ENCODE results near the gene BIN1. TPM values are rescaled to one million over a fixed set of nuclear protein-coding genes. Genes with fewer than 3 reads are reported as not detected.

The BIN1 gene
- polyA plus RNA-seq, 1 donor from 2014 or later = 61.9 TPM

GRCh38 chr2:127045792-127046501, 61.0 kb downstream of the BIN1 start:
- no peak overlapping the region for H2AFZ ChIP-seq (ENCODE audit: low read depth, low read length)
- H3K27me3 ChIP-seq (ENCODE audit: insufficient read depth, low read depth, low read length) = no peaks in the 10 kb centered on the region
- H3K27ac ChIP-seq (ENCODE audit: low read length) = no peak overlapping the region
- H3K36me3 ChIP-seq (ENCODE audit: insufficient read depth, low read length) = no peaks in the 10 kb centered on the region
- no peaks in the 10 kb centered on the region for H3K79me2 ChIP-seq (replicated peaks; ENCODE audit: insufficient read depth, low read length)
- no peaks in the 10 kb centered on the region for H3K9me2 ChIP-seq (ENCODE audit: insufficient read depth, low read length)
- no peak overlapping the region for H3K4me2 ChIP-seq (ENCODE audit: low read length)
- no peak overlapping the region for H3K4me3 ChIP-seq (ENCODE audit: low read length)
- no peaks in the 10 kb centered on the region for H4K20me1 ChIP-seq (ENCODE audit: insufficient read depth)
- H3F3A ChIP-seq (ENCODE audit: insufficient read depth, low read length, poor library complexity, severe bottlenecking) = no peaks in the 10 kb centered on the region
- no peak overlapping the region for H3K9ac ChIP-seq (ENCODE audit: low read length)
- no peak for TF ChIP-seq SMC3 (conservative IDR thresholded peaks at IDR 0.05; ENCODE audit: poor library complexity)
- TF ChIP-seq, protein P1, sequence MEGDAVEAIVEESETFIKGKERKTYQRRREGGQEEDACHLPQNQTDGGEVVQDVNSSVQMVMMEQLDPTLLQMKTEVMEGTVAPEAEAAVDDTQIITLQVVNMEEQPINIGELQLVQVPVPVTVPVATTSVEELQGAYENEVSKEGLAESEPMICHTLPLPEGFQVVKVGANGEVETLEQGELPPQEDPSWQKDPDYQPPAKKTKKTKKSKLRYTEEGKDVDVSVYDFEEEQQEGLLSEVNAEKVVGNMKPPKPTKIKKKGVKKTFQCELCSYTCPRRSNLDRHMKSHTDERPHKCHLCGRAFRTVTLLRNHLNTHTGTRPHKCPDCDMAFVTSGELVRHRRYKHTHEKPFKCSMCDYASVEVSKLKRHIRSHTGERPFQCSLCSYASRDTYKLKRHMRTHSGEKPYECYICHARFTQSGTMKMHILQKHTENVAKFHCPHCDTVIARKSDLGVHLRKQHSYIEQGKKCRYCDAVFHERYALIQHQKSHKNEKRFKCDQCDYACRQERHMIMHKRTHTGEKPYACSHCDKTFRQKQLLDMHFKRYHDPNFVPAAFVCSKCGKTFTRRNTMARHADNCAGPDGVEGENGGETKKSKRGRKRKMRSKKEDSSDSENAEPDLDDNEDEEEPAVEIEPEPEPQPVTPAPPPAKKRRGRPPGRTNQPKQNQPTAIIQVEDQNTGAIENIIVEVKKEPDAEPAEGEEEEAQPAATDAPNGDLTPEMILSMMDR (IDR thresholded peaks at IDR 0.05; ENCODE audit: poor library complexity, severe bottlenecking) = no peak
- no peak for TF ChIP-seq REST (IDR thresholded peaks at IDR 0.05; ENCODE audit: borderline replicate concordance)
- no peak for TF ChIP-seq MXI1 (conservative IDR thresholded peaks at IDR 0.05; ENCODE audit: poor library complexity, severe bottlenecking)
- no peak for TF ChIP-seq EP300 (conservative IDR thresholded peaks at IDR 0.05; ENCODE audit: poor library complexity, severe bottlenecking)
- TF ChIP-seq TAF1 (IDR thresholded peaks at IDR 0.05; ENCODE audit: low read depth) = no peak
- no peaks in the 10 kb centered on the region for H3K9me3 ChIP-seq (ENCODE audit: low read length)

DNA sequence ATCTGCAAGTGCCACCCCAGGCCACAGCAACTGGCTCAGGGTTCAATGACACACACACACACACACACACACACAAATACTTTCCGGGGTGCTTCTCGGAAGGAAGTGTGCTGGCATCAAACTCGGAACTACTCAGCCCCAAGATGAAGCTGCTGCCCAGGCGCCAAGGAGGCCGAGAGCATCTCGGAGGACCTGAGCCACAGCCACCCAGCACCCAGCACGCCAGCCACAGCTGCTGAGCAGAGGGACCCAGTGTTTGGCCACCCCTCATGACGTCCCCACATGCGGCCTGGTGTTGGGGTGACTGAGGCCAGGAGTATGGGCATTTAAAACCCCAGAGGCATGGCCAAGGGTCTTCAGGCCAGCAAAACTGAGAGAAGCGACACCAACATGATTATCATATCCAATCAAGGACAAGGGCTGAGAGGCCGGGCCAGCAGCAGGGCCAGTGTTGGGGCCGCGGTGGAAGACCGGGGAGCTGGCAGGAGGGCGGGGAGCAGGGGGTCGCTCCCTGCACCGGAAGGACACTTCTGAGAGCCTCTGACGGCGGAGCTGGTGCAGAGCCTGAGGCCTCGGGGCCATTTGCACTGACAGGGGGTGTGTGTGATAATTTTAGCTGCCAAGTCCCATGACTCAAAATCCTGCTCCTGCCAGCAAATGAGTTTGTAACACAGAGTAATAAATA, 61.8 kb downstream of the BIN1 start:
- Histone ChIP-seq H3K4me2 (ENCODE audit: low read length) (no peak overlapping the region), H3K79me2 (replicated peaks; ENCODE audit: insufficient read depth, low read length) (no peaks in the 10 kb centered on the region), H3K27me3 (ENCODE audit: insufficient read depth, low read depth, low read length) (no peaks in the 10 kb centered on the region), H4K20me1 (ENCODE audit: insufficient read depth) (no peaks in the 10 kb centered on the region), H3K9ac (ENCODE audit: low read length) (no peak overlapping the region), H3K36me3 (ENCODE audit: insufficient read depth, low read length) (no peaks in the 10 kb centered on the region), H3F3A (ENCODE audit: insufficient read depth, low read length, poor library complexity, severe bottlenecking) (no peaks in the 10 kb centered on the region), H3K9me3 (ENCODE audit: low read length) (no peaks in the 10 kb centered on the region), H3K4me3 (ENCODE audit: low read length) (no peak overlapping the region), H3K9me2 (ENCODE audit: insufficient read depth, low read length) (no peaks in the 10 kb centered on the region), H2AFZ (ENCODE audit: low read depth, low read length) (no peak overlapping the region), H3K27ac (ENCODE audit: low read length) (no peak overlapping the region)
- TF ChIP-seq SMC3 (conservative IDR thresholded peaks at IDR 0.05; ENCODE audit: poor library complexity) (no peak), REST (IDR thresholded peaks at IDR 0.05; ENCODE audit: borderline replicate concordance) (no peak), RAD21 (conservative IDR thresholded peaks at IDR 0.05) (no peak), POLR2AphosphoS5 (IDR thresholded peaks at IDR 0.05) (no peak), TAF1 (IDR thresholded peaks at IDR 0.05; ENCODE audit: low read depth) (no peak), EP300 (conservative IDR thresholded peaks at IDR 0.05; ENCODE audit: poor library complexity, severe bottlenecking) (no peak), EZH2 (IDR thresholded peaks at IDR 0.05; ENCODE audit: borderline replicate concordance, insufficient read depth, low read length, poor library complexity, severe bottlenecking) (no peak), MXI1 (conservative IDR thresholded peaks at IDR 0.05; ENCODE audit: poor library complexity, severe bottlenecking) (no peak)
- TF ChIP-seq, protein P1 (IDR thresholded peaks at IDR 0.05; ENCODE audit: poor library complexity, severe bottlenecking) = no peak
